ENCODE data around the gene WDSUB1. TPM values are rescaled to one million over a fixed set of nuclear protein-coding genes. Genes with fewer than 3 reads are reported as not detected.
A peak's percentile ranks its signal among the peaks of the same experiment; 100 is the strongest.

WDSUB1 gene
- total and polyA plus RNA-seq, 8 donors, result 11.3 to 17.9 (median 14.7) TPM

- Histone ChIP-seq H3K36me3 (peaks cover 0 to 58% of the 10 kb centered on the region in 2 donors), H3K9me3 (no peaks in the 10 kb centered on the region), H3K27ac (no peak overlapping the region), H3K4me1 (no peaks in the 10 kb centered on the region), H3K4me3 (no peak overlapping the region), H3K27me3 (no peaks in the 10 kb centered on the region)
- DNase-seq (no peak), ATAC-seq (no peak)
- intact Hi-C loops (cut with DNase I), result no loop called here
- TF ChIP-seq CTCF (IDR thresholded peaks at IDR 0.05), result no peak
Measured at GRCh38 chr2:159317392-159318088, 31.0 kb upstream of the WDSUB1 start.

- Histone ChIP-seq H3K4me3 (no peak overlapping the region), H3K27ac (no peak overlapping the region), H3K9me3 (peaks cover 0 to 5% of the 10 kb centered on the region in 2 donors), H3K27me3 (no peaks in the 10 kb centered on the region), H3K36me3 (no peaks in the 10 kb centered on the region), H3K4me1 (no peaks in the 10 kb centered on the region)
- no peak for TF ChIP-seq CTCF (IDR thresholded peaks at IDR 0.05)
- DNase-seq (no peak), ATAC-seq (no peak)
- intact Hi-C loops (cut with DNase I), result no loop called here
Measured at GRCh38 chr2:159307942-159308341, 21.4 kb upstream of the WDSUB1 start.

GRCh38 chr2:159300586-159300985 lies 14.1 kb upstream of the WDSUB1 start:
- no peaks in the 10 kb centered on the region for H3K4me1 ChIP-seq
- intact Hi-C loops (cut with DNase I), result no loop called here
- TF ChIP-seq CTCF (IDR thresholded peaks at IDR 0.05), result no peak
- H3K9me3 ChIP-seq, result peaks cover 0 to 6% of the 10 kb centered on the region in 2 donors
- no peaks in the 10 kb centered on the region for H3K27me3 ChIP-seq
- DNase-seq (no peak), ATAC-seq (no peak)
- H3K27ac ChIP-seq, result no peak overlapping the region
- no peak overlapping the region for H3K4me3 ChIP-seq
- no peaks in the 10 kb centered on the region for H3K36me3 ChIP-seq

- no peak for ATAC-seq
- no peak for DNase-seq
- no peak overlapping the region for H3K4me3 ChIP-seq
- H3K9me3 ChIP-seq, result peaks cover 0 to 5% of the 10 kb centered on the region in 2 donors
- H3K27ac ChIP-seq, result no peak overlapping the region
- no peaks in the 10 kb centered on the region for H3K27me3 ChIP-seq
- no peak for TF ChIP-seq CTCF (IDR thresholded peaks at IDR 0.05)
- intact Hi-C loops (cut with DNase I), result no loop called here
- no peaks in the 10 kb centered on the region for H3K36me3 ChIP-seq
- H3K4me1 ChIP-seq, result no peaks in the 10 kb centered on the region
Measured at GRCh38 chr2:159298967-159299366, 12.5 kb upstream of the WDSUB1 start.

GRCh38 chr2:159297042-159297707 lies 10.7 kb upstream of the WDSUB1 start:
- H3K9me3 ChIP-seq, result no peaks in the 10 kb centered on the region
- no peaks in the 10 kb centered on the region for H3K36me3 ChIP-seq
- H3K27me3 ChIP-seq, result no peaks in the 10 kb centered on the region
- intact Hi-C loops (cut with DNase I), result no loop called here
- DNase-seq, result peak in 1 of 4 donors; percentile 22
- no peak overlapping the region for H3K27ac ChIP-seq
- H3K4me3 ChIP-seq, result no peak overlapping the region
- ATAC-seq, result peak; percentile 27
- TF ChIP-seq CTCF (IDR thresholded peaks at IDR 0.05), result no peak
- H3K4me1 ChIP-seq, result no peaks in the 10 kb centered on the region
